ENCODE data around the gene FOXRED2. TPM values are rescaled to one million over a fixed set of nuclear protein-coding genes. Genes with fewer than 3 reads are reported as not detected.

The FOXRED2 gene
- total RNA-seq, 1 donor from 2014 or later, result 4.7 TPM

- H3K4me2 ChIP-seq, result no peak overlapping the region
- no peaks in the 10 kb centered on the region for H3K4me1 ChIP-seq
- no peaks in the 10 kb centered on the region for H3K9me3 ChIP-seq (ENCODE audit: low read depth)
- no peak overlapping the region for H3K9ac ChIP-seq
- no peak overlapping the region for H3K4me3 Mint-ChIP-seq
- no peaks in the 10 kb centered on the region for H3K79me2 ChIP-seq (ENCODE audit: low read depth)
- H3K4me1 Mint-ChIP-seq, result peaks cover 4% of the 10 kb centered on the region
- H4K20me1 ChIP-seq (ENCODE audit: low read depth), result no peaks in the 10 kb centered on the region
- no peak overlapping the region for H3K27ac Mint-ChIP-seq
- no peaks in the 10 kb centered on the region for H3F3A ChIP-seq (ENCODE audit: low read depth)
- H2AFZ ChIP-seq (replicated peaks), result no peak overlapping the region
- no peak for TF ChIP-seq CTCF (IDR thresholded peaks at IDR 0.05)
- TF ChIP-seq EZH2phosphoT487 (IDR thresholded peaks at IDR 0.05), result no peak
- no peak for TF ChIP-seq EZH2 (IDR thresholded peaks at IDR 0.05)
- no peaks in the 10 kb centered on the region for H3K9me3 Mint-ChIP-seq
- no peaks in the 10 kb centered on the region for H3K36me3 Mint-ChIP-seq
- H3K27me3 Mint-ChIP-seq (ENCODE audit: insufficient read depth, low read depth), result peaks cover 5% of the 10 kb centered on the region
- H3K4me3 ChIP-seq, result no peak overlapping the region
- no peak for DNase-seq (ENCODE audit: low spot score)
- peaks cover 9% of the 10 kb centered on the region for H3K27me3 ChIP-seq
- no peak overlapping the region for H3K27ac ChIP-seq
- no peaks in the 10 kb centered on the region for H3K36me3 ChIP-seq
These were observed 35.1 kb upstream of the FOXRED2 start for GRCh38 chr22:36541831-36542411.

- no peaks in the 10 kb centered on the region for H3F3A ChIP-seq (ENCODE audit: low read depth)
- H3K4me3 ChIP-seq, result no peak overlapping the region
- no peaks in the 10 kb centered on the region for H3K9me3 ChIP-seq (ENCODE audit: low read depth)
- peaks cover 9% of the 10 kb centered on the region for H3K27me3 ChIP-seq
- TF ChIP-seq CTCF (IDR thresholded peaks at IDR 0.05) (no peak), EZH2 (IDR thresholded peaks at IDR 0.05) (no peak), EZH2phosphoT487 (IDR thresholded peaks at IDR 0.05) (no peak)
- peaks cover 3% of the 10 kb centered on the region for H3K27me3 Mint-ChIP-seq (ENCODE audit: insufficient read depth, low read depth)
- no peaks in the 10 kb centered on the region for H3K36me3 ChIP-seq
- no peak overlapping the region for H3K4me2 ChIP-seq
- H4K20me1 ChIP-seq (ENCODE audit: low read depth), result no peaks in the 10 kb centered on the region
- no peak overlapping the region for H2AFZ ChIP-seq (replicated peaks)
- no peak overlapping the region for H3K27ac Mint-ChIP-seq
- H3K9me3 Mint-ChIP-seq, result no peaks in the 10 kb centered on the region
- no peak overlapping the region for H3K4me3 Mint-ChIP-seq
- H3K9ac ChIP-seq, result no peak overlapping the region
- H3K27ac ChIP-seq, result no peak overlapping the region
- DNase-seq (ENCODE audit: low spot score), result no peak
- H3K79me2 ChIP-seq (ENCODE audit: low read depth), result no peaks in the 10 kb centered on the region
- H3K36me3 Mint-ChIP-seq, result no peaks in the 10 kb centered on the region
- H3K4me1 Mint-ChIP-seq, result peaks cover under 1% of the 10 kb centered on the region
- no peaks in the 10 kb centered on the region for H3K4me1 ChIP-seq
These were observed 34.2 kb upstream of the FOXRED2 start for GRCh38 chr22:36540867-36541642.

- no peak overlapping the region for H3K4me3 ChIP-seq
- TF ChIP-seq EZH2phosphoT487 (IDR thresholded peaks at IDR 0.05) (no peak), CTCF (IDR thresholded peaks at IDR 0.05) (no peak), EZH2 (IDR thresholded peaks at IDR 0.05) (no peak)
- H3K36me3 ChIP-seq, result no peaks in the 10 kb centered on the region
- no peak for DNase-seq (ENCODE audit: low spot score)
- no peaks in the 10 kb centered on the region for H3K27me3 ChIP-seq
- no peaks in the 10 kb centered on the region for H3K4me1 Mint-ChIP-seq
- no peak overlapping the region for H3K4me2 ChIP-seq
- peaks cover 5% of the 10 kb centered on the region for H3K9me3 Mint-ChIP-seq
- H3K36me3 Mint-ChIP-seq, result no peaks in the 10 kb centered on the region
- H4K20me1 ChIP-seq (ENCODE audit: low read depth), result no peaks in the 10 kb centered on the region
- no peak overlapping the region for H3K4me3 Mint-ChIP-seq
- H3F3A ChIP-seq (ENCODE audit: low read depth), result no peaks in the 10 kb centered on the region
- no peak overlapping the region for H3K9ac ChIP-seq
- H3K27ac Mint-ChIP-seq, result no peak overlapping the region
- no peaks in the 10 kb centered on the region for H3K4me1 ChIP-seq
- no peak overlapping the region for H3K27ac ChIP-seq
- H3K9me3 ChIP-seq (ENCODE audit: low read depth), result no peaks in the 10 kb centered on the region
- peaks cover 3% of the 10 kb centered on the region for H3K27me3 Mint-ChIP-seq (ENCODE audit: insufficient read depth, low read depth)
- H2AFZ ChIP-seq (replicated peaks), result no peak overlapping the region
- H3K79me2 ChIP-seq (ENCODE audit: low read depth), result no peaks in the 10 kb centered on the region
These were observed 31.7 kb upstream of the FOXRED2 start for GRCh38 chr22:36538529-36538928.

Measured in neural progenitor cell (in vitro differentiated cells).